Measurements from ENCODE around the gene ZNF483. TPM values are rescaled to one million over a fixed set of nuclear protein-coding genes. Genes with fewer than 3 reads are reported as not detected.

Gene ZNF483
- total RNA-seq: 14.8 TPM

GRCh38 chr9:111525056-111525977 lies at the start of gene ZNF483:
Gene ZNF483, plus strand, starts transcription at chr9:111525179. Its CDS starts 2,217 bp downstream, at chr9:111527396.

GRCh38 chr9:111483858-111484571 lies 41.0 kb upstream of the ZNF483 start, which contains the start of gene ECPAS:
Gene ECPAS, minus strand, starts transcription at chr9:111484383. Its CDS starts 11,465 bp downstream, at chr9:111472918.

DNA sequence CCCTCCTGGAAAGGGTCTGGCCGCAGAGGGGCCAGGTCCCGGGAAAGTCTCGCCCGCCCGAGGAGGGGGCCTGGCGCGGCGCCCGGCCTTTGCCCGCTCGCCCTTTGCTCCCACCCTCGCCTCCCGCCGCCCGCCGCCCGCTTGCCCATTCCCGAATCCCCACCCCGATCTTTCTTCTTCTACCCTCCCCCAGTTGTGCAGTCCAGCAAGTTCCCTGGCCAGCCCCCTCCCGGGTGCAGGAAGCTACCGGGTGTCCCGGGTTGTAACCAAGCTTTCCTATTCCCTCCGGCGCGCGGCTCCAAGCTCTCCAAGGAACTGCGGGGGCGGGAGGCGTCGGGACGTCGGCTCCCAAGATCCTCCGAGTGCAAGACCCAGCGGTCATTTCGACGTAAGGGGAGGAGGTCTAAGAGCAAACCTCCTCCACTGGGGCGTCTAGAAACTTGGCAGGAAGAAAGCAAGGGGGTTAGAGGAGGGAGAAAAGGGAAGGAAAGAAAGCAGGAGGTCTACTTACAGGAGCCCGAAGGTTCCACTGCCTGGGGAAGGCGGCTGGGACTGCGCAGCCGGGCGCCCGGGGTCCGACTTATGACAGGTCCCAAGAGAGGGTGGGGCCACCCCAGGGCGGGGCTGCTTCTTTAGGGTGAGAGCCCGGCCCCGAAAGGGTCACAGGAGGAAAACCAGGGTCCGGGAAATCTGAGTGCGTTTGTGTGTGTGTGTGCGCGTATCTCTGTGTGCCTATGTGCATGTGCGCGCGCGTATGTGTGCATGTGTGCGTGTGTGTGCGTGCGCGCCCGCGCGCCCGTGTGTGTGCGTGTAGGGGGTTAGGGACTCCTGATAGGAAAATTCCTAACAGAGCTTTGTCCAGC lies 74.3 kb downstream of the ZNF483 start, which contains the start of gene PTGR1:
TSS of gene PTGR1 (minus strand) at position 556 of the 863 bp plus-strand sequence. CDS start 2,225 bp downstream, outside the sequence.

Other genes starting within 250 kb of the ZNF483 start
- gene OR2K2, start 195.0 kb upstream of the ZNF483 start, total RNA-seq: not detected
- 81.1 TPM for gene ECPAS, start 40.8 kb upstream of the ZNF483 start, total RNA-seq
- gene PTGR1, start 74.5 kb downstream of the ZNF483 start, total RNA-seq: 152 TPM
- 8.2 TPM for gene DNAJC25, start 106.2 kb downstream of the ZNF483 start, total RNA-seq
- gene GNG10, start 136.4 kb downstream of the ZNF483 start, total RNA-seq: 34.9 TPM